ENCODE measurements around the gene PRKAA1.
"Not testable (repeated sequence)": the region's sequence is repeated elsewhere in the genome, so short reads cannot be mapped to it uniquely, and the experiment has no call there.

Gene PRKAA1

GRCh38 chr5:40825461-40826043, 27.4 kb upstream of the PRKAA1 start:
- not testable (repeated sequence) for DNase-seq

- no peak for DNase-seq
These were observed 25.3 kb upstream of the PRKAA1 start for GRCh38 chr5:40823459-40823858.

GRCh38 chr5:40813698-40814281, 15.6 kb upstream of the PRKAA1 start:
- no peak for DNase-seq

- DNase-seq = no peak
These were observed 14.0 kb upstream of the PRKAA1 start for GRCh38 chr5:40812125-40812524.

- DNase-seq = no peak
These were observed 3.8 kb upstream of the PRKAA1 start for GRCh38 chr5:40801771-40802562.

- no peak for DNase-seq
These were observed 1.1 kb upstream of the PRKAA1 start for GRCh38 chr5:40799258-40799657.

GRCh38 chr5:40798801-40799210, 632 bp upstream of the PRKAA1 start:
- DNase-seq = peak; percentile 29 to 35

GRCh38 chr5:40797273-40798011, 732 bp downstream of the PRKAA1 start:
- DNase-seq = peak; percentile 73

- DNase-seq = peak; percentile 78 to 81
These were observed 1.7 kb downstream of the PRKAA1 start for GRCh38 chr5:40796487-40796889.

- not testable (repeated sequence) for DNase-seq
These were observed 3.3 kb downstream of the PRKAA1 start for GRCh38 chr5:40794877-40795276.

- not testable (repeated sequence) for DNase-seq
These were observed 3.8 kb downstream of the PRKAA1 start for GRCh38 chr5:40794340-40794739.

- not testable (repeated sequence) for DNase-seq
These were observed 5.5 kb downstream of the PRKAA1 start for GRCh38 chr5:40792691-40793090.

GRCh38 chr5:40791715-40792139, 6.4 kb downstream of the PRKAA1 start:
- DNase-seq = no peak

GRCh38 chr5:40790947-40791593, 7.1 kb downstream of the PRKAA1 start:
- DNase-seq = no peak

GRCh38 chr5:40788941-40789340, 9.2 kb downstream of the PRKAA1 start:
- not testable (repeated sequence) for DNase-seq

- no peak for DNase-seq
These were observed 10.2 kb downstream of the PRKAA1 start for GRCh38 chr5:40787986-40788385.

- not testable (repeated sequence) for DNase-seq
These were observed 11.5 kb downstream of the PRKAA1 start for GRCh38 chr5:40786664-40787063.

- DNase-seq = no peak
These were observed 13.3 kb downstream of the PRKAA1 start for GRCh38 chr5:40784916-40785315.

- no peak for DNase-seq
These were observed 14.0 kb downstream of the PRKAA1 start for GRCh38 chr5:40784027-40784653.

- peak; percentile 46 to 52 for DNase-seq
These were observed 16.2 kb downstream of the PRKAA1 start for GRCh38 chr5:40781843-40782409.

- no peak for DNase-seq
These were observed 17.3 kb downstream of the PRKAA1 start for GRCh38 chr5:40780858-40781257.

- DNase-seq = no peak
These were observed 18.0 kb downstream of the PRKAA1 start for GRCh38 chr5:40780199-40780598.
